Activated T-cell treated with anti-CD3 and anti-CD28 coated beads, Interleukin-2, amount 50 U/mL, for 72 hours (primary cell): Measurements from ENCODE around the gene ZFAND2B. TPM values are rescaled to one million over a fixed set of nuclear protein-coding genes. Genes with fewer than 3 reads are reported as not detected.
"Not testable (repeated sequence)": the region's sequence is repeated elsewhere in the genome, so short reads cannot be mapped to it uniquely, and the experiment has no call there.

Source experiments
- ATAC-seq, 2 donors: fragments of 150-1000 bp; cut with Tn5 transposase; replicated peaks in 1 of 2; 2 replicates each; pipeline ENCODE4 v1.10.0; 2021; ENCODE audit warnings: moderate library complexity in 2 of 2, mild to moderate bottlenecking in 1 of 2
- DNase-seq, 2 donors: peaks; one replicate each; pipeline ENCODE4 v3.0.0; 2021 to 2022; ENCODE audit warnings: mixed read lengths in 1 of 2
- H3K27ac Mint-ChIP-seq: one replicate; pipeline ENCODE4 v1.8.0; 2022; ENCODE audit warnings: mild to moderate bottlenecking, moderate library complexity, mixed read lengths
- H3K27me3 Mint-ChIP-seq: one replicate; pipeline ENCODE4 v1.8.0; 2022; ENCODE audit warnings: low read depth, mixed read lengths
- H3K36me3 Mint-ChIP-seq, 2 donors: one replicate each; pipeline ENCODE4 v1.8.0; 2022; ENCODE audit warnings: mixed read lengths in 2 of 2, mild to moderate bottlenecking in 1 of 2; ENCODE audit not compliant: insufficient read depth in 2 of 2
- H3K4me1 Mint-ChIP-seq: one replicate; pipeline ENCODE4 v1.8.0; 2022; ENCODE audit warnings: low read depth, mixed read lengths
- H3K4me3 Mint-ChIP-seq, 2 donors: one replicate each; pipeline ENCODE4 v1.8.0; 2022; ENCODE audit warnings: mild to moderate bottlenecking in 2 of 2, mixed read lengths in 2 of 2, moderate library complexity in 2 of 2
- H3K9me3 Mint-ChIP-seq, 2 donors: one replicate each; pipeline ENCODE4 v1.8.0; 2022; ENCODE audit warnings: mixed read lengths in 2 of 2
- total RNA-seq, 2 donors: library from RNA; stranded (reverse); gene quantifications; one replicate each; pipeline ENCODE4 v1.2.3, GENCODE V29; 2022

Gene ZFAND2B
- total RNA-seq, 2 donors from 2014 or later: 45.5 to 47.7 TPM

- H3K4me1 Mint-ChIP-seq: peaks cover 83% of the 10 kb centered on the region
- ATAC-seq (peak; percentile 66 to 71), DNase-seq (peak; percentile 54 to 71)
- H3K27me3 Mint-ChIP-seq: no peaks in the 10 kb centered on the region
- H3K36me3 Mint-ChIP-seq: peaks cover 8 to 15% of the 10 kb centered on the region in 2 donors
- H3K4me3 Mint-ChIP-seq: peak overlapping the region; percentile 75 to 78
- H3K27ac Mint-ChIP-seq: peak overlapping the region; percentile 72
- H3K9me3 Mint-ChIP-seq: no peaks in the 10 kb centered on the region
Observed at GRCh38 chr2:219247678-219248642, 41.4 kb downstream of the ZFAND2B start.

- Mint-ChIP-seq H3K4me3 (peak overlapping the region; percentile 75 to 78), H3K27me3 (no peaks in the 10 kb centered on the region), H3K4me1 (peaks cover 79% of the 10 kb centered on the region), H3K27ac (peak overlapping the region; percentile 53), H3K36me3 (peaks cover 8 to 15% of the 10 kb centered on the region in 2 donors), H3K9me3 (no peaks in the 10 kb centered on the region)
- no peak for ATAC-seq
- no peak for DNase-seq
Observed at GRCh38 chr2:219248845-219249202, 42.2 kb downstream of the ZFAND2B start.

- Mint-ChIP-seq H3K9me3 (no peaks in the 10 kb centered on the region), H3K27me3 (no peaks in the 10 kb centered on the region), H3K4me3 (peak overlapping the region; percentile 75 to 78), H3K27ac (peak overlapping the region; percentile 53), H3K4me1 (peaks cover 76% of the 10 kb centered on the region), H3K36me3 (peaks cover 8 to 15% of the 10 kb centered on the region in 2 donors)
- DNase-seq (peak in 1 of 2 donors; percentile 34), ATAC-seq (no peak)
Observed at GRCh38 chr2:219249203-219249980, 42.8 kb downstream of the ZFAND2B start.

GRCh38 chr2:219250049-219250781 is 43.6 kb downstream of the ZFAND2B start:
- Mint-ChIP-seq H3K36me3 (peaks cover 8 to 15% of the 10 kb centered on the region in 2 donors), H3K27me3 (no peaks in the 10 kb centered on the region), H3K4me3 (peak overlapping the region; percentile 75 to 78), H3K4me1 (peaks cover 79% of the 10 kb centered on the region), H3K9me3 (no peaks in the 10 kb centered on the region), H3K27ac (peak overlapping the region; percentile 24)
- no peak for ATAC-seq
- DNase-seq: no peak

GRCh38 chr2:219251656-219252055 is 45.1 kb downstream of the ZFAND2B start:
- no peaks in the 10 kb centered on the region for H3K27me3 Mint-ChIP-seq
- H3K9me3 Mint-ChIP-seq: no peaks in the 10 kb centered on the region
- no peak for ATAC-seq
- DNase-seq: no peak
- peaks cover 4 to 14% of the 10 kb centered on the region in 2 donors for H3K36me3 Mint-ChIP-seq
- H3K4me3 Mint-ChIP-seq: peak overlapping the region; percentile 75 to 78
- peak overlapping the region; percentile 21 for H3K27ac Mint-ChIP-seq
- peaks cover 79% of the 10 kb centered on the region for H3K4me1 Mint-ChIP-seq

GRCh38 chr2:219252084-219252483 is 45.5 kb downstream of the ZFAND2B start:
- Mint-ChIP-seq H3K27ac (peak overlapping the region; percentile 21), H3K4me1 (peaks cover 75% of the 10 kb centered on the region), H3K9me3 (no peaks in the 10 kb centered on the region), H3K27me3 (no peaks in the 10 kb centered on the region), H3K4me3 (peak overlapping the region; percentile 75 to 78), H3K36me3 (peaks cover 4 to 14% of the 10 kb centered on the region in 2 donors)
- no peak for ATAC-seq
- peak; percentile 44 to 47 for DNase-seq

- Mint-ChIP-seq H3K4me1 (peaks cover 71% of the 10 kb centered on the region), H3K36me3 (peaks cover 4 to 14% of the 10 kb centered on the region in 2 donors), H3K27ac (peak overlapping the region; percentile 89), H3K9me3 (no peaks in the 10 kb centered on the region), H3K27me3 (no peaks in the 10 kb centered on the region), H3K4me3 (peak overlapping the region; percentile 75 to 78)
- ATAC-seq: no peak
- DNase-seq: no peak
Observed at GRCh38 chr2:219252570-219252899, 46.0 kb downstream of the ZFAND2B start.

- Mint-ChIP-seq H3K36me3 (peaks cover 4 to 14% of the 10 kb centered on the region in 2 donors), H3K4me1 (peaks cover 69% of the 10 kb centered on the region), H3K9me3 (no peaks in the 10 kb centered on the region), H3K27ac (peak within 1 kb of the TSS; percentile 89), H3K27me3 (no peaks in the 10 kb centered on the region), H3K4me3 (peak within 1 kb of the TSS; percentile 75 to 78)
- ATAC-seq: peak; percentile 19 to 44
- DNase-seq: peak; percentile 62 to 75
Observed at GRCh38 chr2:219252900-219253752, 46.5 kb downstream of the ZFAND2B start, which contains the start of gene TUBA4B. TSS of gene TUBA4B (plus strand) at chr2:219253243. CDS start at chr2:219253408, 165 bp downstream.

- Mint-ChIP-seq H3K9me3 (no peaks in the 10 kb centered on the region), H3K27ac (peak within 1 kb of the TSS; percentile 89), H3K4me1 (peaks cover 64% of the 10 kb centered on the region)
Observed at GRCh38 chr2:219253753-219254589, 47.4 kb downstream of the ZFAND2B start, which contains the start of gene TUBA4A. TSS of gene TUBA4A (minus strand) at chr2:219253918. CDS start at chr2:219253858, 60 bp downstream.

GRCh38 chr2:219254590-219255201 is 48.1 kb downstream of the ZFAND2B start:
- H3K27ac Mint-ChIP-seq: peak overlapping the region; percentile 73
- peak; percentile 48 to 50 for DNase-seq

More at GRCh38 chr2:219253753-219254589, 47.4 kb downstream of the ZFAND2B start, which contains the start of gene TUBA4A:
- peak; percentile 92 to 94 for DNase-seq
- peak; percentile 74 for ATAC-seq
- peaks cover 2 to 14% of the 10 kb centered on the region in 2 donors for H3K36me3 Mint-ChIP-seq
- H3K4me3 Mint-ChIP-seq: peak within 1 kb of the TSS; percentile 75 to 78
- no peaks in the 10 kb centered on the region for H3K27me3 Mint-ChIP-seq

GRCh38 chr2:219258942-219259341 is 52.4 kb downstream of the ZFAND2B start:
- not testable (repeated sequence) for H3K27ac Mint-ChIP-seq, ATAC-seq, H3K9me3 Mint-ChIP-seq, DNase-seq, H3K27me3 Mint-ChIP-seq, H3K36me3 Mint-ChIP-seq, H3K4me3 Mint-ChIP-seq
- H3K4me1 Mint-ChIP-seq: peaks cover 25% of the 10 kb centered on the region

More at GRCh38 chr2:219254590-219255201, 48.1 kb downstream of the ZFAND2B start:
- Mint-ChIP-seq H3K4me1 (peaks cover 57% of the 10 kb centered on the region), H3K4me3 (peak overlapping the region; percentile 75 to 78), H3K9me3 (no peaks in the 10 kb centered on the region), H3K36me3 (peaks cover 0 to 14% of the 10 kb centered on the region in 2 donors), H3K27me3 (no peaks in the 10 kb centered on the region)
- ATAC-seq: peak; percentile 50 to 55
